ENCODE data around the gene RGS3.

RGS3 gene

DNA sequence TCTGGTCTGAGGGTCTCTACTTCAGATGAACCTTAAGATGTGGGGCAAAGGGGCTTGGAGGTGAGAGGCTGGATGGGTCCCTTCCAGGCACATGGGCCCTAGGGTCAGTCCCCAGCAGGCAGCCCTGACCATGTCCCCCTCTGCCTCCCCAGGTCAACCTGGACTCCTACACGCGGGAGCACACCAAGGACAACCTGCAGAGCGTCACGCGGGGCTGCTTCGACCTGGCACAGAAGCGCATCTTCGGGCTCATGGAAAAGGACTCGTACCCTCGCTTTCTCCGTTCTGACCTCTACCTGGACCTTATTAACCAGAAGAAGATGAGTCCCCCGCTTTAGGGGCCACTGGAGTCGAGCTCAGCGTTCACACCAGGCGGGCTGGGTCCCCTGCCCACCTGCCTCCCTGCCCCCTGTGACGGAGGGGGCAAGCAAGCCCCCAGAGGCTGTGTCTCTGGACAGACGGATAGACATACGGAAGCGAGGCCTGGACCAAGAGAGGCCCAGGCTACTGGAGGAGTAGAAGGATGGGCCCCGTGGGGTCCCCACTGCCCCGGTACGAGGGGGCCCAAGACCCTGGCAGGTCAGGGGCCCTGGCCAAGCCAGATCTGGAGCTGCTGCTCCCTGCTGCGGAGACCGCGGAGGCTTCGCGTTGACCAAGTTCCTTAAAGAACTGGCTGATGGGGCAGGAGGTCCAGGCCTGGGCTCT, 133.2 kb downstream of the RGS3 start:
- FAIRE-seq (no peak), DNase-seq (ENCODE audit: insufficient read length, low spot score) (no peak)

DNA sequence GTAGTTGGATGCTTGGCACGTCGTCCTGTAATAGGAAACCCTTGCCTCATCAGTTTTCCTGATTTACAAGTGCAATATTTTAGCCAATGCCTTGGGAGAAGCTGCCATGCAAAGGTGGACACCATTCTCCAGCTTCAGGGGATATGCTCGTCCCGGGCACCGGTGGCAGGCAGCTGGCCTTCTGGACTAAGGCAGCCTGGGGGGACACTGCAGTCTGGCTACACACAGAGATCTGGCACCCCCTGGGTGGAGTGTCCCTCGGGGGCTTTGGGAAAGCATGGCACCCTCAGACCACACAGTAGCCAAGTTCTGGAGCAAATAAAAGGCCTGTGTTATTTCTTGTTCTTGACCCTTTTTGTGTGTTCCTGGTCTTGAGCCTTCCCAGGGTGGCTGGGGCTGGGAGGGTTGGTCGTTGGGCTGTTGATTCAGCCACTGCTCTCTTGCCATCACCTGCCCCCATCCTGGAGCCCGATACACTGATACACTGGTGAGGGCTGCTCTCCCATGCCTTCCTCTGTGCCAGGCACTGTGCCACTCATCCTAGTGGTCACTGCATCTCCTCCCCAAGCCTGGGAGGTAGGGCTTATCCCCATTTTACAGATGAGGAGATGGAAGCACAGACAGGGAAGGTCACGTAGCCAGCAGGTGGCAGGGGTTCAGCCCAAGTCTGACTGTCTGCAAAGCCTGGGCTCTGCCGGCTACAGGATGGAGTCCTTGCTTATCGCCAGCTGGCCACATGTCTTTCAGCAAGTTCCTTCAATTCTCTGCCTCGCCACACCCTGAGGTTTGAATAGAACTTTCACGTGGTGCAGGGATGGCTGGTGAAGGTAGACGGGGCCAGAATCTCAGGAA, 134.1 kb downstream of the RGS3 start:
- FAIRE-seq = no peak
- no peak for DNase-seq (ENCODE audit: insufficient read length, low spot score)

DNA sequence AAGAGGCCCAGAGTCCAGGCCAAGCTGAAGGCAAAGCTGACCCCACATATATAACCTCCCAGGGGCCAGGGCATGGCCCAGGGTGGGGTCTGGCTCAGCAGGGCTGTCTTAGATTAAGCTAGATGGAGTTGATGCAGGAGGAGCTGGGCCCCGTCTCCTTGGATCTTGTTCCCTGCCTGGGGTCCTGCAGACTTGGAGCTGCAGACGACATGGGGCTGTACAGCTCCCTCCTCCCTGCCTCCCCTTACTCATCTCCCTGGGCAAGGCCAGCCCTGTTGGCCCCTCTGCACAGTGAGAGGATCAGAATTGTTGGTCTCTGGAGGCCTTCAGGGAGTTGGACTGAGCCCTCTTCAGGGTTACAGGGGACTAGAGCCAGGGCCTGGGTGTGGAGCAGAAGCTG, 134.9 kb downstream of the RGS3 start:
- DNase-seq (ENCODE audit: insufficient read length, low spot score) (no peak), FAIRE-seq (no peak)

DNA sequence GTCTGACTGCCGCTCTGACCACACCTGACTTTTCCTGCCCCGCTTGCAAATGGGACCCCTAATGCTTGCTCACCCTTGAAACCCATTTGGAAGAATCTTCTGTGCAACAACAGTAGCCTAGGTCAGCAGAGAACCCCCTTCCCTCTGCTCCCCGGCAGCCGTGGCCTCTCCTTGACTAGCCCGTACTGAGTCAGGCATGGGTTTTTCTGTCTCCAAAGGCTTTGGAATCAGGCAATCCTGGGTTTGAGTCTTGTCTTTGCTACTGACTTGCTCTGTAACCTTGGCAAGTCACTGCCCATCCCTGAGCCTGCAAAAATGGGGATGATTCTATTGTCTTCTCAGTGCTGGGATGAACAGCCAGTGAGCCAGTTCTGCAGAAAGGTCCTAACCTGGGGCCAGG, 135.4 kb downstream of the RGS3 start:
- no peak for FAIRE-seq
- DNase-seq (ENCODE audit: insufficient read length, low spot score) = no peak

DNA sequence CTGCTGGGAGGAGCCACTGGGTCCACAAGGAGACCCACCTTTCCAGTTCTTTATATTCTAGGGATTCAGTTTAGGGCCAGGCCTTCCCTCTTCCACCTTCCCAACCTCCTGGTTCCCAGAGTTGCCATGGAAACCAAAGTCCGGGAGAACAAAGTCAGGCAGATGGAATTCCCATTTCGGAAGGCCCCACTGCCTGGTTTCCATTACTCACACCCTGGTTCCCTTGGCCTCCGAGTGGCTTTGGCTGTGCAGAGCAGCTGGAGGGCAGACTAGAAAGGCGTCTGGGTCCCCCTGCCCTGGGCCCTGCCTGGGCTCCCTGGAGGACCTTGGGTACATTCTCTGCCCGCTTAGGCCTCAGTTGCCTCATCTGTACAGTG, 136.1 kb downstream of the RGS3 start:
- FAIRE-seq (no peak), DNase-seq (ENCODE audit: insufficient read length, low spot score) (no peak)

DNA sequence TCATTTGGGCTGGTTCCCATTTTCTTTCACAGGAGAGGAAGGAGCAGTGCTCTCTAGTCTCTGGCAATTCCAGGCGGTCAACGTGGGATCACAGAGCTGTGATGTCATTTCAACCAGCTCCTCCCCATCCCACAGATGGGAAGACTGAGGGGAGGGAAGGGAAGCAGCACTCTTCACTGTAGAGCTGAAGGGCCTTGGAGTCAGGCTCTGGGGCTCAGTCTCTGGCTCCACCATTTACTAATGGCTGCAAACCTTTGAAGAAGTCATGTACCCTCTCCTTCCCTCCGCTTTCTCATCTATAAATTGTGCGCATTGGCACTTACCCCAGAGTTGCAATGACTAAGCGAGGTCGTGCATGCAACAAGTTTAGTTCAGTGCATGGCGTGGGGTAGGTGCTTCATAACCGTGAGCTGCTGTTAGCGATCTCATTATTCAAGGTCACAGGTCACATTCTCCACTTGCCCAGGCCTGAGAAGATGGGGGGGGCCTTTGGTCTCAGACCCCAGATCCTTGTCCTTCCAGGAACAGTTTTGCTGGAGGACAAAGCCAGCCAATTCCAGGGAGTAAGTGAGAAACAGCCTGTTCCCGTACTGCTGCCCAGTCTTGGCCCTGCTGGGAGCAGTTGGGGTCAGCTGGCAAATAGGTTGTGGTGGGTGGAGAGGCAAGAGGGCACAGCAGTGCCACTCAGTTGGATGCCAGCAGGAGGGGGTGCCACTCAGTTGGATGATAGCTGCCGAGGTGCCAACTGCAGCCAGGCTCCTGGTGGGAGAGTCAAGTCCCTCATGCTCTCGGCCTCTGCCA, 136.7 kb downstream of the RGS3 start:
- FAIRE-seq = no peak

DNA sequence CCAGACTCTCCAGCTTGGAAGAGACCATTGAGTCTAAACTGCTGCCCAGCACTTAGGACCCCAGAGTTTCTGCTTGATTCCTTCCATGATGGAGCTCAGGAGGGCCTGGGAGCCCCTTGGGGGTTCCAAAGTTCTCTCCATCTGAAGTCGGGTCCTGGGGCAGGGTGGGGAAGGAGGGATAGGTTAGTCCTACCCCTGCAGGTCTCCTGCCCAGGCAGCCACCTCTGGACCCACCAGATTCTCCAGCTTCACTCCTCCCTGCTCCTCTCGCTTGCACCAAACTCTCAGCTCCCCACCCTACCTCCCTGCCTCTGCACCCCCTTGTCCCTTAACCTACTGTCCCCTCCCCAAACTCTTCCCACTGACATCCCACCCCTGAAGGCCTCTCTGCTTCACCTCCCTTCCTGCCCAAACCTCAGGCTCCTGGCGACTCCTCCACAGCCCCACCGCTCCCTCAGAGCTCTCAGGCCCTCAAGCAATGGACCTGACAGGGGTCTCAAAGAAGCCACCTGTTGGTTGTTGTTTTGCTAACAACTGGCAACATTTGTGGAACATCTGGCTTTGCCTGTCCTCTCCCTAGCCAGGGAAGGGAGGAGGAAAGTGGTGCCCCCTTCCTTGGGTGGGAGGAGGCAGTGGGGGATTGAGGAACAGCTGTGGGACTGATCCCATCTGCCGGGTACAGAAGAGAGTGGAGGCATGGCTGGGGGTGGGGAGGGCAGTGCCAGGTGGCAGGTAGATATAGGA, 137.5 kb downstream of the RGS3 start:
- DNase-seq (ENCODE audit: insufficient read length, low spot score) = no peak
- no peak for FAIRE-seq

More for the DNA sequence above, 136.7 kb downstream of the RGS3 start:
- no peak for DNase-seq (ENCODE audit: insufficient read length, low spot score)

DNA sequence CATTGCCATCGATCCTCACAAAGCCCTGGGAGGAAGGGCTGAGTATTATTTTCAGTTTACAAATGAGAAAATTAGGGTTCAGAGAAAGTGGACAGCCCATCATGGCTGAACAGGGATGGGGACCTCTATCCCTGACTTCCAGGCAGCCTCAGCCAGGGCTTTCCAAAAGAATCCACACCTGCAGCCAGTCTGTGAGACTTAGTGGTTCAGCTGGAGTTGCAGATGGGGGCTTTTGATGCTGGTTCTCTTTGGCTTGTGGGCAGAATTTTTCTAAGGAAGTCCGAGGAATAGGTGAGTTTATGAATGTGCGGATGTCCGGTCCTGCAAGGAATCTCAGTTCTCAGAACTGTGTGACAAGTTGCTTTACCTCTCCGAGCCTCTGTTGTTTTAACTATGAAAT, 138.1 kb downstream of the RGS3 start:
- FAIRE-seq (no peak), DNase-seq (ENCODE audit: insufficient read length, low spot score) (no peak)

DNA sequence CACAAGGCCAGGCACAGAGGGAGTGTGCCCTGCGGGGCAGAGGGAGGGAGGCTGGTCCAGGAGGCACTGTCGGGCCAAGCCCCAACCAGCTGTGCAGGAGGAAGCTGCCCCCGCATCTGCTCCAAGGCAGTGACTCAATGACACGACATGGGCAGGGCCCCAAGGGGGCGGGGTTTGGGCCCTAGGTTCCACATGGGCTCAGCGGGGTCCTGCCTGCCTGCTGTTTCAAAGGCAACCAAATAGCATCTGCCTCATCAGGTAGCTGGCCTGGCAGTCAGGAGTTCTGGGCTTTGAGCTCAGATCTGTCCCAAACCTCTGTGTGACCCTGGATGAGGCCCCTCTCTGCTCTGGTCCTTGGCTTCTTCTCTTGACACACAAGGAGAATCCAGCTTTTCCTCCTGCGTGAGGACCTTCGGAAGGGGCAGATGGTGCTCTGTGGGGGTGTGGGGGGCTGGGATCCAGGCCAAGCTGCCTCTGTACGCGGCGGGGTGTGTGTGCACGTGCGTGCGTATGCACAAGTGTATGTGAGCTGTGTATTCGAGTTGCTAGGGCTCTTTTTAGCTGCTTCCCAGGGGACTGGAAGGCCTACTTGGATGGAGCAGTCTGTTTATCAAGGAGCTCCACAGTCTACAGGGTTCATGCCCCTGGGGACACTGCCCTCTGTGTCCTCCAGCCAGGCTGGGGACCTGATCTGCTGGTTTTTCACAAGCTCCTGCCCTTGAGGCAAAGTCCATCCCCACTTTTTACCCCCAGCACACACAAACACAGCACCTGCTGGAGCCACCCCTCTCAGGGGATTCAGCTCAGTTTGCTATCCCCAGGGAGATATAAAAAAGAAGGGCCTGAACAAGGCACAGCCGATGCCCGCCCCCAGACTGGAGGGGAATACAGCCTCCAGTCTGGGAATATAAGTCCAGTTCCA, 138.9 kb downstream of the RGS3 start:
- FAIRE-seq (no peak), DNase-seq (ENCODE audit: insufficient read length, low spot score) (peak; percentile 54)

DNA sequence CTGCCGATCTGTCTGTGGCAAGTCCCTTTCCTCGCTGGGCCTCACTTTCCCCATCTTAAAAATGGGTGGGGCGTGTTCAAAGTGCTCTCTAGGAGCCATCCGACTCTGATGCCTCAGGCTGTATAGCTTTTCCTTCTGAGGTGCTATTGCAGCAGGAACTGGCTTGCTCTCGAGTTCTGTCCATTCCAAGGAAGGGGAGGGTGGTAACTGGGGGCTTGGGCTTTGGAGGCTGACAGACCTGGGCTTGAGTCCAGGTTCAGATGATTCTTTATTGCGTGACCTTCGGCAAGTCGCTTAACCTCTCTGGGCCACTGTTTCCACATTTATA, 139.5 kb downstream of the RGS3 start:
- no peak for DNase-seq (ENCODE audit: insufficient read length, low spot score)
- no peak for FAIRE-seq

DNA sequence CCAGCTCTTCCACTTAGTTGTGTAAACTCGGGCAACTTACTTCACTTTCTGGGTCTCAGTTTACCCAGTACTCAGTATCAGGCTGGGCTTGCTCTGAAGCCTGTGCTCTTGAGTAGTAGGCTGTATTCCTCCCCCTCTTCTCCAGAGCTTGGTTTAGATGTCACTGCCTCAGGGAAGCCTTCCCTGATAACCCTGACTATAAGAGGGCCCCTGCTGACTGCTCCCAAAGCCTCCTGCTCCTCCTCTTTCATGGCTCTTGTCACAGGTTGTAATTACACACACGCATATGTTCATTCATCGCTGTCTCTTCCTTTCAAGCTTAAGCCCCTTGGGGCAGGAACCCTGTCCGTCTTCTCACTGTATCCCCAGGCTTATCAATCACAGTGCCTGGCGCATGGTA, 140.2 kb downstream of the RGS3 start:
- no peak for FAIRE-seq
- DNase-seq (ENCODE audit: insufficient read length, low spot score) = no peak

DNA sequence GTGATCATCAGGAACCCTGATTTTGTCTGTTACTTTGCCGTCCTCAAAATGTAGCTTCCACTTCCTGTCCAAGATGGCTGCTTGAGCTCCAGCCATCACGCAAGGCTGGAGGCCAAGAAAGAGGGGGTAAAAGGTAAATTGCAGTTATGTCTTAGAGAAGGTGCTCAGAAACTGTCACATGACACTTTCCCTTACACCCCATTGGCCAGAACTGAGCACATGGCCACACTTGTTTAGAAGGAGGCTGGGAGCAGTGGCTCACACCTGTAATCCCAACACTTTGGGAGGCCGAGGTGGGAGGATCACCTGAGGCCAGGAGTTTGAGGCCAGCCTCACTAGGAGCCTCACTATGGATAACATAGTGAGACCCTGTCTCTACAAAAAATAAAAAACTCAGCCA, 140.9 kb downstream of the RGS3 start:
- no peak for DNase-seq (ENCODE audit: insufficient read length, low spot score)
- FAIRE-seq = no peak

DNA sequence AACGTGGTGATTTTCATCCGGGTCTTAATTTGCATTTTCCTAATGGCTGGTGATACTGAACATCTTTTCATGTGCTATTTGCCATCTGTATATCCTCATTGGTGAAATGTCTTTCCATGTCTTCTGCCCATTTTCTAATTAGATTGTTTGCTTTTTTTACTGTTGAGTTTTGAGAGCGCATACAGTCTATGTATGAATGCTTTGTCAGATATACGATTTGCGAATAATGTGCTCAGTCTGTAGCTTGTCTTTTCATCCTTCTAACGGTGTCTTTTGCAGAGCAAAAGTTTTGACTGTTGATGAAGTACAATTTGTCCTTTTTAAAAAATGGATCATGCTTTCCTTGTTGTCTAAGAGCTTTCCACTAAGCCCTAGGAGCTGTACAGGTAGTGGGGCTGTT, 143.0 kb downstream of the RGS3 start:
- FAIRE-seq = no peak

DNA sequence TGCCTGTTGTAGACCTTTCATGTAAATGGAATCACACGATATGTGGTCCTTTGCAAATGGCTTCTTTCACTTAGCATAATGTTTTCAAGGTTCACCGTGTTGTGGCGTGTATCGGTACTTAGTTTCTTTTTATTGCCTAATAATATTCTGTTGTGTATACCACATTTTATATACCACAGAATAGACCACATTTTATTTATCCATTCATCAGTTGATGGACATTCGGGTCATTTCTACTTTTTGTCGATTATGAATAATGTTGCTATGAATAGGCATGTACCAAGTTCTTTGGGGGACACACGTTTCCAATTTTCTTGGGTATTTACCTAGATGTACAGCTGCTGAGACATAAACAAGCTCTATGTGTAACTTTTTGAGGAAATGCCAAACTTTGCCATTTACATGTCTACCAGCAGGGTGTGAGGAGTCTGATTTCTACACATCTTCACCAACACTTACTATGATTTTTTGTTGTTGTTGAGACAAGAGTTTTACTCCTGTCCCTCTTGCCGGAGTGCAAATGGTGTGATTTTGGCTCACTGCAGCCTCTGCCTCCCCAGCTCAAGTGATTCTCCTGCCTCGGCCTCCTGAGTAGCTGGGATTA, 144.7 kb downstream of the RGS3 start:
- DNase-seq (ENCODE audit: insufficient read length, low spot score) (no peak), FAIRE-seq (no peak)

More for the DNA sequence above, 143.0 kb downstream of the RGS3 start:
- no peak for DNase-seq (ENCODE audit: insufficient read length, low spot score)

DNA sequence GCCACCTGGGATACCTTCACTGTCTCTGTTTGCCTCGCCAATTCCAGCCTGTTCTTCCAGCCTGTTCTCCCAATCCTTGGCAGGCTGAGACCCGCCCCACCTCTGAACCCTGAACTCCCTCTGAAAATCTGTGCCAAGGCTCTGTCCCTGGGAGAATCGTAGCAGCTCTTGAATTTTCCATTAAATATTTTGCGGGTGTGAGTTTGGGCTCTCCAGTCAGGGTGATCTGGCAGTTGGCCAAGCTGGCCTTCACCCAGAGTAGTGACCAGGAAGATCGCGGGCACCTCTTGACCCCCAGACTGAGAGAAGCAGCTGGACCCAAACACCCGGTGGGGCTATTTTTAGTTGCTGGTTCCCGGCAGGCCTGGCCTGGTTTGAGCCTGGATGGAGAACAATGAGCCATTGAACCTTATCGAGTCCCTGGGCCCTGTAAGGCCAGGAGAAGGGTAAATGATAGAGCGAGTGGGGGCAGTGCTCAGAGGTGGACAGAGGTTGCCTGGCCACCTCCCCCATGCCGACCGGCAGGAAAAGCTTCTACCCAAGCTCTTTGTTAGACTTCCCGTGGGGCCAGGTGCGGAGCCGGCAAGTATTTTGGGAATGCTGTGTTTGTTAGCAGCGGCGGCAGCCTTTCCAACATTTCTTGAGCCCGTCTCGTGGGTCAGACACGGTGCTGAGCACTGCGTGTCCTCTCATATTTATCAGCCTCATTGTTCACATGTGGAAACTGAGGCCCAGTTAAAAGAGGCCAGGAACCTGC, 146.2 kb downstream of the RGS3 start:
- FAIRE-seq = no peak
- DNase-seq (ENCODE audit: insufficient read length, low spot score) = no peak

DNA sequence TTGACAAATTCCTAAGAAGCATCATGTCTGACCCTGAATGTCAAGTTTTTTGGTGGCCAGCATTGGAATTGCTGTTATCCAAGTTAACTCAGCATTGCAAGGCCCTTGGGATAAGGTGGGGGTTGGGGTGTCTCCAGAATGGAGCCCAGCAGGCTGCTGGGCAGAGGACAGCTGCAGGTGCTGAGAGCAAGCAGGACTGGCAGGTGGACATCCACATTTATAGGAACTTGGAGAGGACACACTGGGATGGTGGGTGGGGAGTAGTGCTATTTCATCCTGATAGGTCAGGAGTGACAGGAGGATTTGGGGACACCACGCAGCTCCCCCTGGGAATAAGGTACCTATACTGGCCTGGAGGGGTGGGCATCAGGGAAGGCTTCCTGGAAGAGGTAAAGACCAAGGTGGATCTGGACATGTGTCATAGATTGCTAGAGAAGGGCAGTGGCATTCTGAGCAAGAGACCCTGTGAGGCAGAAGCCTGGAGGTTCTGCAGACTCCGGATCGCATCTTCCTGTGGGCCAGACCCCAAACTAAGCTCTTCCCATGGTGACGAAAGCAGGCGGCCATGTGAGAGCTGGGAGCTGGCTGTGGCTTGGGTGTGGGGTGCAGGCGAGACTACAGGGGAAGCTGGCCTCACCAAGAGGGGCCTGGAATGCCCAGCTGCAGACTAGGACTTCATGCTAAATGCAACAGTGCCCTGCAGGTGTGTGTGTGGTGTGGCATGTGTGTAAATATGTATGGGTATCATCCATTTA, 148.1 kb downstream of the RGS3 start:
- no peak for DNase-seq (ENCODE audit: insufficient read length, low spot score)
- FAIRE-seq = no peak

DNA sequence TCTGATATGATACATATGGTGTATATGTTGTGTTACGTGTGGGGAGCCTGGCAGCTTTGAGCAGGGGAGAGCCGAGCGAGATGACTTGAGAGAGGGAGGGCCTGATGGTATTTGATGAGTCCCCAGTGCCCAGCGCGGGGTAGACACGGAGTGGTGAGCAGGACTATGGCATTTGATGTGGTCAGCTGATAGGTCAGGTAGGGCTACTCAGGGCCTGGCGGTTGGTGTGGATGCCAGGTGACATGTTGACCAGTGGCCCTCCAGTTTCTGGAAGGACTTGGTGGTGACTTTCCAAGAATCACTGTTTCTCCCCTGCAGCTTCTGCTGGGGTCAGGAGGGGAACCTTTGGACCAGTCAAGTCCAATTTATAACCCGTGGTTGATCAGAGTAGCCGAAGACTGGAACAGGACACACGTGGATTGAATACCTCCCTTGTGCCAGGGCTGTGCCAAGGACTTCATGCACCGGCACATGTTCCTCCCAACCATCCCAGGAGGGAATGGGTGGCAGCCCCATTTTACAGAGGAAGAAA, 148.8 kb downstream of the RGS3 start:
- no peak for FAIRE-seq
- DNase-seq (ENCODE audit: insufficient read length, low spot score) = no peak

DNA sequence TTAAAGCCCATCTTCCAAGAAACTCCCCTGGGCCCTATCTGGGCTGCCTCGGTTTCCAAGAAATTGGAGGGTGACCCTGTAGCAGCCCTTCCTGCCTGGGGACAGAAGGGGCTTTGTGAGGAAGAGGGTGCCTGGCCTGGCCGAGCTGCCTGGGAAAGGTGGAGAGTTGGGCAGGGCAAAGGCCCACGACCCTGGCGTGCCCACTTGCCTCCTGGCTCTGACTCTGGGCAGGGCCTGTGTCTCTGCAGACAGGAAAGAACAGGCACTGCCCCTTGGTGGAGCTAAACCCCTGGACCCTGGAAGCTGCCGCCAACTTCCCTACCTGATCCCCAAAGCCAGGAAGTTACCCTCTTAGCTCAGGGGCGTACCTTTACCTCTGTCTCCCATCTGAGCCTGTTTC, 149.3 kb downstream of the RGS3 start:
- DNase-seq (ENCODE audit: insufficient read length, low spot score) = no peak
- FAIRE-seq = no peak

Data from GM19239 (cell line).